B cell (primary cell): ENCODE measurements around the gene FCER2.

Experiments used
- EZH2 ChIP-seq: IDR thresholded peaks from 2 replicates; pipeline ENCODE4 v1.6.1; 2012; ENCODE audit warnings: borderline replicate concordance, low read depth, mild to moderate bottlenecking, moderate library complexity, low read length; ENCODE audit not compliant: insufficient read depth, poor library complexity, severe bottlenecking
- TF ChIP-seq, protein P1 (sequence below): fragments of 200-600 bp; IDR thresholded peaks from one replicate; pipeline ENCODE4 v1.8.0; 2022; ENCODE audit warnings: antibody characterized with exemption, mild to moderate bottlenecking

DNA sequence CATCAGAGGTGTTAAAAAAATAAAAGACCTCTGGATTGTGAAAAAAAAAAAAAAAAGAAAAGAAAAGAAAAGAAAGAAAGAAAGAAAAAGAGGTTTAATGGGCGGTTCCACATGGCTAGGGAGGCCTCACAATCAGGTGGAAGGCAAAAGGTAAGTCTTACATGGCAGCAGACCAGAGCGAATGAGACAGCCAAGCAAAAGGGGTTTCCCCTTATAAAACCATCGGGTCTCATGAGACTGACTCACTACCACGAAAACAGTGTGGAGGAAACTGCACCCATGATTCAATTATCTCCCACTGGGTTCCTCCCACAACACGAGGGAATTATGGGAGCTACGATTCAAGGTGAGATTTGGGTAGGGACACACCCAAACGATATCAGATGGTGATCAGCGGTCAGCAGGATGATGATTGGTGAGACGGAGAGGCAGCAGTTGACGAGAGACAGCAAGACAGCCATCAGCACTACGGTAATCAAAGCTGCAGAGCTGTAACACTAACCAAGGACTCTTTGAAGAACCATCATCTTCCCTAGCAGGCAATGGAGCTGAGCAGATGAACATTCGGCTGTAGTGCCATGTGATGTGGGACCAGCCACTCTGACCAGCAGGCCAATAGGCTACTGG, 49.3 kb upstream of the FCER2 start:
- TF ChIP-seq, protein P1, sequence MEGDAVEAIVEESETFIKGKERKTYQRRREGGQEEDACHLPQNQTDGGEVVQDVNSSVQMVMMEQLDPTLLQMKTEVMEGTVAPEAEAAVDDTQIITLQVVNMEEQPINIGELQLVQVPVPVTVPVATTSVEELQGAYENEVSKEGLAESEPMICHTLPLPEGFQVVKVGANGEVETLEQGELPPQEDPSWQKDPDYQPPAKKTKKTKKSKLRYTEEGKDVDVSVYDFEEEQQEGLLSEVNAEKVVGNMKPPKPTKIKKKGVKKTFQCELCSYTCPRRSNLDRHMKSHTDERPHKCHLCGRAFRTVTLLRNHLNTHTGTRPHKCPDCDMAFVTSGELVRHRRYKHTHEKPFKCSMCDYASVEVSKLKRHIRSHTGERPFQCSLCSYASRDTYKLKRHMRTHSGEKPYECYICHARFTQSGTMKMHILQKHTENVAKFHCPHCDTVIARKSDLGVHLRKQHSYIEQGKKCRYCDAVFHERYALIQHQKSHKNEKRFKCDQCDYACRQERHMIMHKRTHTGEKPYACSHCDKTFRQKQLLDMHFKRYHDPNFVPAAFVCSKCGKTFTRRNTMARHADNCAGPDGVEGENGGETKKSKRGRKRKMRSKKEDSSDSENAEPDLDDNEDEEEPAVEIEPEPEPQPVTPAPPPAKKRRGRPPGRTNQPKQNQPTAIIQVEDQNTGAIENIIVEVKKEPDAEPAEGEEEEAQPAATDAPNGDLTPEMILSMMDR = no peak
- no peak for TF ChIP-seq EZH2
